ENCODE data around the gene APCDD1L. TPM values are rescaled to one million over a fixed set of nuclear protein-coding genes. Genes with fewer than 3 reads are reported as not detected.

APCDD1L gene
- total and polyA plus RNA-seq, 9 donors: 2.1 to 8.8 (median 5.1) TPM

GRCh38 chr20:58467572-58468527, 47.3 kb downstream of the APCDD1L start:
- Histone ChIP-seq H3K27me3 (ENCODE audit: control insufficient read depth, insufficient read depth, low read length) (no peaks in the 10 kb centered on the region), H3K36me3 (ENCODE audit: control insufficient read depth, insufficient read depth, low read length) (no peaks in the 10 kb centered on the region), H3K4me3 (ENCODE audit: low read length) (no peak overlapping the region), H3K27ac (ENCODE audit: low read length) (no peak overlapping the region), H3K4me1 (ENCODE audit: control insufficient read depth, insufficient read depth, low read length) (peaks cover 67% of the 10 kb centered on the region), H3K9me3 (replicated peaks; ENCODE audit: control insufficient read depth, low read depth, low read length) (no peaks in the 10 kb centered on the region)
- DNase-seq: no peak
- 68% methylated on average over 10 of the region's 28 CpGs for WGBS (ENCODE audit: insufficient coverage)

GRCh38 chr20:58466729-58467571, 48.2 kb downstream of the APCDD1L start:
- DNase-seq: no peak
- Histone ChIP-seq H3K27me3 (ENCODE audit: control insufficient read depth, insufficient read depth, low read length) (no peaks in the 10 kb centered on the region), H3K4me3 (ENCODE audit: low read length) (no peak overlapping the region), H3K9me3 (replicated peaks; ENCODE audit: control insufficient read depth, low read depth, low read length) (no peaks in the 10 kb centered on the region), H3K27ac (ENCODE audit: low read length) (no peak overlapping the region), H3K36me3 (ENCODE audit: control insufficient read depth, insufficient read depth, low read length) (no peaks in the 10 kb centered on the region), H3K4me1 (ENCODE audit: control insufficient read depth, insufficient read depth, low read length) (peaks cover 58% of the 10 kb centered on the region)
- WGBS (ENCODE audit: insufficient coverage): 75% methylated on average over 61 of the region's 68 CpGs

- peaks cover 50% of the 10 kb centered on the region for H3K4me1 ChIP-seq (ENCODE audit: control insufficient read depth, insufficient read depth, low read length)
- H3K27me3 ChIP-seq (ENCODE audit: control insufficient read depth, insufficient read depth, low read length): no peaks in the 10 kb centered on the region
- no peaks in the 10 kb centered on the region for H3K9me3 ChIP-seq (replicated peaks; ENCODE audit: control insufficient read depth, low read depth, low read length)
- WGBS (ENCODE audit: insufficient coverage): 92% methylated on average over 25 of the region's 27 CpGs
- no peak for DNase-seq
- H3K27ac ChIP-seq (ENCODE audit: low read length): no peak overlapping the region
- H3K36me3 ChIP-seq (ENCODE audit: control insufficient read depth, insufficient read depth, low read length): no peaks in the 10 kb centered on the region
- no peak overlapping the region for H3K4me3 ChIP-seq (ENCODE audit: low read length)
Observed at GRCh38 chr20:58466095-58466708, 49.0 kb downstream of the APCDD1L start.

- H3K36me3 ChIP-seq (ENCODE audit: control insufficient read depth, insufficient read depth, low read length): no peaks in the 10 kb centered on the region
- H3K27ac ChIP-seq (ENCODE audit: low read length): no peak overlapping the region
- WGBS (ENCODE audit: insufficient coverage): 15% methylated on average over 6 of the region's 8 CpGs
- DNase-seq: no peak
- no peaks in the 10 kb centered on the region for H3K27me3 ChIP-seq (ENCODE audit: control insufficient read depth, insufficient read depth, low read length)
- H3K4me3 ChIP-seq (ENCODE audit: low read length): no peak overlapping the region
- no peaks in the 10 kb centered on the region for H3K9me3 ChIP-seq (replicated peaks; ENCODE audit: control insufficient read depth, low read depth, low read length)
- H3K4me1 ChIP-seq (ENCODE audit: control insufficient read depth, insufficient read depth, low read length): peaks cover 44% of the 10 kb centered on the region
Observed at GRCh38 chr20:58464838-58465237, 50.4 kb downstream of the APCDD1L start.

GRCh38 chr20:58463256-58463655, 51.9 kb downstream of the APCDD1L start:
- peak; percentile 70 for DNase-seq
- Histone ChIP-seq H3K4me3 (ENCODE audit: low read length) (no peak overlapping the region), H3K27me3 (ENCODE audit: control insufficient read depth, insufficient read depth, low read length) (no peaks in the 10 kb centered on the region), H3K36me3 (ENCODE audit: control insufficient read depth, insufficient read depth, low read length) (no peaks in the 10 kb centered on the region), H3K9me3 (replicated peaks; ENCODE audit: control insufficient read depth, low read depth, low read length) (no peaks in the 10 kb centered on the region), H3K4me1 (ENCODE audit: control insufficient read depth, insufficient read depth, low read length) (peaks cover 44% of the 10 kb centered on the region), H3K27ac (ENCODE audit: low read length) (peak overlapping the region; percentile 78)
- 45% methylated on average over 3 of the region's 10 CpGs for WGBS (ENCODE audit: insufficient coverage)

- Histone ChIP-seq H3K9me3 (replicated peaks; ENCODE audit: control insufficient read depth, low read depth, low read length) (no peaks in the 10 kb centered on the region), H3K27ac (ENCODE audit: low read length) (no peak overlapping the region), H3K36me3 (ENCODE audit: control insufficient read depth, insufficient read depth, low read length) (no peaks in the 10 kb centered on the region), H3K4me1 (ENCODE audit: control insufficient read depth, insufficient read depth, low read length) (peaks cover 37% of the 10 kb centered on the region), H3K27me3 (ENCODE audit: control insufficient read depth, insufficient read depth, low read length) (no peaks in the 10 kb centered on the region), H3K4me3 (ENCODE audit: low read length) (no peak overlapping the region)
- WGBS (ENCODE audit: insufficient coverage): 80% methylated on average over 2 of the region's 6 CpGs
- no peak for DNase-seq
Observed at GRCh38 chr20:58461899-58462298, 53.3 kb downstream of the APCDD1L start.

GRCh38 chr20:58461104-58461503, 54.1 kb downstream of the APCDD1L start:
- no peak for DNase-seq
- Histone ChIP-seq H3K36me3 (ENCODE audit: control insufficient read depth, insufficient read depth, low read length) (no peaks in the 10 kb centered on the region), H3K4me1 (ENCODE audit: control insufficient read depth, insufficient read depth, low read length) (peaks cover 37% of the 10 kb centered on the region), H3K4me3 (ENCODE audit: low read length) (no peak overlapping the region), H3K27ac (ENCODE audit: low read length) (no peak overlapping the region), H3K9me3 (replicated peaks; ENCODE audit: control insufficient read depth, low read depth, low read length) (no peaks in the 10 kb centered on the region), H3K27me3 (ENCODE audit: control insufficient read depth, insufficient read depth, low read length) (no peaks in the 10 kb centered on the region)
- WGBS (ENCODE audit: insufficient coverage): 96% methylated on average over 25 of the region's 25 CpGs

GRCh38 chr20:58459058-58459750, 56.0 kb downstream of the APCDD1L start:
- 100% methylated on average over 1 of the region's 5 CpGs for WGBS (ENCODE audit: insufficient coverage)
- Histone ChIP-seq H3K36me3 (ENCODE audit: control insufficient read depth, insufficient read depth, low read length) (no peaks in the 10 kb centered on the region), H3K9me3 (replicated peaks; ENCODE audit: control insufficient read depth, low read depth, low read length) (no peaks in the 10 kb centered on the region), H3K27ac (ENCODE audit: low read length) (peak overlapping the region; percentile 7), H3K27me3 (ENCODE audit: control insufficient read depth, insufficient read depth, low read length) (no peaks in the 10 kb centered on the region), H3K4me3 (ENCODE audit: low read length) (no peak overlapping the region), H3K4me1 (ENCODE audit: control insufficient read depth, insufficient read depth, low read length) (peaks cover 26% of the 10 kb centered on the region)
- DNase-seq: no peak

- Histone ChIP-seq H3K9me3 (replicated peaks; ENCODE audit: control insufficient read depth, low read depth, low read length) (no peaks in the 10 kb centered on the region), H3K4me1 (ENCODE audit: control insufficient read depth, insufficient read depth, low read length) (peaks cover 19% of the 10 kb centered on the region), H3K4me3 (ENCODE audit: low read length) (no peak overlapping the region), H3K36me3 (ENCODE audit: control insufficient read depth, insufficient read depth, low read length) (no peaks in the 10 kb centered on the region), H3K27ac (ENCODE audit: low read length) (no peak overlapping the region), H3K27me3 (ENCODE audit: control insufficient read depth, insufficient read depth, low read length) (no peaks in the 10 kb centered on the region)
- DNase-seq: no peak
- WGBS (ENCODE audit: insufficient coverage): 68% methylated on average over 16 of the region's 16 CpGs
Observed at GRCh38 chr20:58458342-58459057, 56.7 kb downstream of the APCDD1L start.

All from muscle of leg (tissue), 11 donors.